Esophagus squamous epithelium (tissue), 5 donors: ENCODE measurements around the gene MOCS3. TPM values are rescaled to one million over a fixed set of nuclear protein-coding genes. Genes with fewer than 3 reads are reported as not detected.

Experiments
- DNase-seq: peaks from one replicate; lab custom pipeline; 2025; lab: John Stamatoyannopoulos, UW
- H3K27ac ChIP-seq, 4 donors: fragments of 200-600 bp; sonication (generic); one replicate each; pipeline ENCODE4 v1.5.1; 2016 to 2019; ENCODE audit warnings: mild to moderate bottlenecking in 1 of 4
- H3K27me3 ChIP-seq, 4 donors: fragments of 200-600 bp; sonication (generic); 1 replicate in 3 of 4; 2 replicates in 1 of 4; pipeline versions ENCODE4 v1.5.1 to v1.6.0; 2017 to 2021; ENCODE audit warnings: antibody characterized with exemption in 1 of 4
- H3K36me3 ChIP-seq, 3 donors: fragments of 200-600 bp; sonication (generic); one replicate each; pipeline ENCODE4 v1.5.1; 2016 to 2019
- H3K4me1 ChIP-seq, 3 donors: fragments of 200-600 bp; sonication (generic); one replicate each; pipeline ENCODE4 v1.5.1; 2017 to 2019
- H3K4me3 ChIP-seq, 4 donors: fragments of 200-600 bp; sonication (generic); 1 replicate in 3 of 4; 2 replicates in 1 of 4; pipeline ENCODE4 v1.5.1; 2016 to 2019; ENCODE audit warnings: mild to moderate bottlenecking in 2 of 4, moderate library complexity in 1 of 4
- H3K9me3 ChIP-seq, 3 donors: fragments of 200-600 bp; sonication (generic); one replicate each; pipeline ENCODE4 v1.5.1; 2016 to 2019
- CTCF ChIP-seq, 6 experiments: fragments of 450-650 bp in 4 of 6; fragments of 200-600 bp in 2 of 6; sonication (generic) in 2 of 6; IDR thresholded peaks; one replicate each; pipeline ENCODE4 v1.5.1; 2016 to 2019; ENCODE audit warnings: antibody characterized with exemption in 6 of 6, mild to moderate bottlenecking in 4 of 6, moderate library complexity in 4 of 6
- POLR2A ChIP-seq, 4 donors: fragments of 450-650 bp; IDR thresholded peaks; one replicate each; pipeline ENCODE4 v1.6.1; 2017; ENCODE audit warnings: antibody characterized with exemption in 4 of 4, mild to moderate bottlenecking in 4 of 4, moderate library complexity in 3 of 4
- WGBS, 2 donors: methylation state at CpG; one replicate each; pipeline ENCODE4 v1.1.5; 2018; 5-methylcytosine and 5-hydroxymethylcytosine counted together
- intact Hi-C: fragments of 100-400 bp; cut with DNase I; formaldehyde crosslinking; loops from one replicate; pipeline ENCODE4 v1.15.0; 2022
- total RNA-seq, 4 donors: library from RNA; depleted of rRNA; stranded (reverse); fragments of >200 nt; gene quantifications; one replicate each; pipeline ENCODE4 v1.1.0, GENCODE V29; 2016
- donor health status: DM: yes; HTN: yes; CAD: no.

The MOCS3 gene
- total RNA-seq, 4 donors from 2014 or later: 4.1 to 6.7 (median 5.4) TPM

GRCh38 chr20:51009303-51010042, 50.9 kb downstream of the MOCS3 start:
- intact Hi-C loops: no loop called here
- peaks cover 0 to 12% (median 0%) of the 10 kb centered on the region in 4 donors for H3K27me3 ChIP-seq
- TF ChIP-seq CTCF (IDR thresholded peaks at IDR 0.05): no peak
- H3K9me3 ChIP-seq: no peaks in the 10 kb centered on the region
- no peak for DNase-seq
- no peak overlapping the region for H3K27ac ChIP-seq
- no peaks in the 10 kb centered on the region for H3K4me1 ChIP-seq
- no peaks in the 10 kb centered on the region for H3K36me3 ChIP-seq
- 86 to 95% methylated on average over 12 to 29 of the region's 58 CpGs for WGBS, 2 donors
- H3K4me3 ChIP-seq: no peak overlapping the region

GRCh38 chr20:51010043-51010365, 51.4 kb downstream of the MOCS3 start:
- 60 to 93% methylated on average over 1 to 29 of the region's 33 CpGs for WGBS, 2 donors
- Histone ChIP-seq H3K4me1 (no peaks in the 10 kb centered on the region), H3K9me3 (no peaks in the 10 kb centered on the region), H3K4me3 (no peak overlapping the region), H3K36me3 (no peaks in the 10 kb centered on the region), H3K27me3 (peaks cover 0 to 12% (median 0%) of the 10 kb centered on the region in 4 donors), H3K27ac (no peak overlapping the region)
- DNase-seq: no peak
- no peak for TF ChIP-seq POLR2A (IDR thresholded peaks at IDR 0.05)
- no peak for TF ChIP-seq CTCF (IDR thresholded peaks at IDR 0.05)
- intact Hi-C loops: no loop called here

- Histone ChIP-seq H3K27me3 (peaks cover 0 to 17% (median 0%) of the 10 kb centered on the region in 4 donors), H3K4me3 (no peak overlapping the region)
- DNase-seq: no peak
Measured at GRCh38 chr20:51010932-51011331, 52.3 kb downstream of the MOCS3 start.

GRCh38 chr20:51011479-51011878, 52.9 kb downstream of the MOCS3 start:
- TF ChIP-seq POLR2A (IDR thresholded peaks at IDR 0.05): no peak
- no peak for TF ChIP-seq CTCF (IDR thresholded peaks at IDR 0.05)
- 85 to 92% methylated on average over 4 of the region's 4 CpGs for WGBS, 2 donors
- H3K27me3 ChIP-seq: peaks cover 0 to 17% (median 0%) of the 10 kb centered on the region in 4 donors

More at GRCh38 chr20:51010932-51011331, 52.3 kb downstream of the MOCS3 start:
- no peak overlapping the region for H3K27ac ChIP-seq
- WGBS, 2 donors: 77 to 87% methylated on average over 3 of the region's 3 CpGs
- no peaks in the 10 kb centered on the region for H3K9me3 ChIP-seq
- TF ChIP-seq CTCF (IDR thresholded peaks at IDR 0.05) (no peak), POLR2A (IDR thresholded peaks at IDR 0.05) (no peak)
- H3K4me1 ChIP-seq: no peaks in the 10 kb centered on the region
- H3K36me3 ChIP-seq: no peaks in the 10 kb centered on the region
- intact Hi-C loops: no loop called here

GRCh38 chr20:51012357-51012756, 53.7 kb downstream of the MOCS3 start:
- TF ChIP-seq CTCF (IDR thresholded peaks at IDR 0.05) (no peak), POLR2A (IDR thresholded peaks at IDR 0.05) (no peak)
- H3K36me3 ChIP-seq: no peaks in the 10 kb centered on the region
- H3K27ac ChIP-seq: no peak overlapping the region
- no peak for DNase-seq
- no peaks in the 10 kb centered on the region for H3K9me3 ChIP-seq
- H3K27me3 ChIP-seq: peaks cover 0 to 17% (median 0%) of the 10 kb centered on the region in 4 donors
- intact Hi-C loops: no loop called here
- no peaks in the 10 kb centered on the region for H3K4me1 ChIP-seq
- WGBS, 2 donors: 83 to 86% methylated on average over 2 to 3 of the region's 3 CpGs
- H3K4me3 ChIP-seq: no peak overlapping the region

More at GRCh38 chr20:51011479-51011878, 52.9 kb downstream of the MOCS3 start:
- Histone ChIP-seq H3K4me3 (no peak overlapping the region), H3K27ac (no peak overlapping the region), H3K36me3 (no peaks in the 10 kb centered on the region), H3K4me1 (no peaks in the 10 kb centered on the region), H3K9me3 (no peaks in the 10 kb centered on the region)
- intact Hi-C loops: no loop called here
- DNase-seq: no peak

Other genes with a start within 250 kb of the MOCS3 start
- 1 to 10 TPM; 4.7 to 6.5 (median 5.3) TPM for gene PARD6B, start 227.2 kb upstream of the MOCS3 start, total RNA-seq
- gene BCAS4, start 163.8 kb upstream of the MOCS3 start, total RNA-seq: 1 to 10 TPM in 1 of 4 donors, under 1 TPM in 3; 0.18 to 2.3 (median 0.54) TPM
- 10 to 100 TPM; 29.2 to 47.5 (median 32.8) TPM for gene ADNP, start 27.4 kb upstream of the MOCS3 start, total RNA-seq
- gene DPM1, start 286 bp upstream of the MOCS3 start, total RNA-seq: 10 to 100 TPM; 28.7 to 62.0 (median 57.0) TPM
- gene KCNG1, start 64.3 kb downstream of the MOCS3 start, total RNA-seq: 10 to 100 TPM in 1 of 4 donors, 1 to 10 TPM in 3; 2.2 to 10.4 (median 6.1) TPM